Testis (tissue), 3 donors: ENCODE measurements around the gene TMEM114. TPM values are rescaled to one million over a fixed set of nuclear protein-coding genes. Genes with fewer than 3 reads are reported as not detected.

Experiments
- DNase-seq: peaks from one replicate; pipeline ENCODE4 v3.0.0-alpha.2; 2019
- H3K27ac ChIP-seq, 2 donors: fragments of 200-600 bp; sonication (generic); one replicate each; pipeline ENCODE4 v1.5.1; 2019
- H3K27me3 ChIP-seq: fragments of 200-600 bp; sonication (generic); one replicate; pipeline ENCODE4 v1.5.1; 2019
- H3K36me3 ChIP-seq: fragments of 200-600 bp; sonication (generic); one replicate; pipeline ENCODE4 v1.5.1; 2017; ENCODE audit warnings: low read depth; ENCODE audit errors: missing control alignments
- H3K4me1 ChIP-seq: fragments of 200-600 bp; sonication (generic); one replicate; pipeline ENCODE4 v1.5.1; 2019
- H3K4me3 ChIP-seq, 2 donors: fragments of 200-600 bp; sonication (generic); one replicate each; pipeline ENCODE4 v1.5.1; 2017 to 2019
- H3K9me3 ChIP-seq: fragments of 200-600 bp; sonication (generic); one replicate; pipeline ENCODE4 v1.5.1; 2017
- CTCF ChIP-seq, 3 experiments: fragments of 450-650 bp in 2 of 3; fragments of 200-600 bp in 1 of 3; sonication (generic) in 1 of 3; IDR thresholded peaks; one replicate each; pipeline ENCODE4 v1.5.1; 2016 to 2019; ENCODE audit warnings: antibody characterized with exemption in 3 of 3, mild to moderate bottlenecking in 2 of 3, moderate library complexity in 1 of 3
- POLR2A ChIP-seq: fragments of 450-650 bp; IDR thresholded peaks from one replicate; pipeline ENCODE4 v1.6.1; 2017; ENCODE audit warnings: antibody characterized with exemption, mild to moderate bottlenecking, moderate library complexity
- WGBS, 2 donors: methylation state at CpG; one replicate each; pipeline ENCODE4 v1.1.5; 2018; 5-methylcytosine and 5-hydroxymethylcytosine counted together
- intact Hi-C: fragments of 100-400 bp; cut with DNase I; formaldehyde crosslinking; loops from one replicate; pipeline ENCODE4 v1.15.1; 2023; ENCODE audit warnings: low total_unique reads
- polyA plus RNA-seq: library from polyadenylated mRNA; stranded (reverse); fragments of 350-450 nt; fragmentation: Illumina TruSeq; extraction: RNeasy Lipid Tissue Mini Kit (QIAGEN cat#74804); gene quantifications from one replicate; pipeline ENCODE4 v1.2.3, GENCODE V29; 2014; ENCODE audit warnings: low read depth, low replicate concordance; ENCODE audit not compliant: insufficient read depth
- total RNA-seq, 2 donors: library from RNA; depleted of rRNA; stranded (reverse); fragments of >200 nt; gene quantifications; one replicate each; pipeline ENCODE4 v1.2.3, GENCODE V29; 2016

Gene TMEM114
- total and polyA plus RNA-seq, 3 donors from 2014 or later, result not detected

GRCh38 chr16:8554881-8555280 is 35.4 kb downstream of the TMEM114 start:
- Histone ChIP-seq H3K4me3 (no peak overlapping the region), H3K9me3 (no peaks in the 10 kb centered on the region), H3K36me3 (no peaks in the 10 kb centered on the region), H3K4me1 (no peaks in the 10 kb centered on the region), H3K27ac (no peak overlapping the region), H3K27me3 (no peaks in the 10 kb centered on the region)
- TF ChIP-seq CTCF (IDR thresholded peaks at IDR 0.05), result no peak
- no peak for TF ChIP-seq POLR2A
- no peak for DNase-seq
- intact Hi-C loops, result no loop called here
- 79 to 86% methylated on average over 2 of the region's 2 CpGs for WGBS, 2 donors

GRCh38 chr16:8554022-8554421 is 36.3 kb downstream of the TMEM114 start:
- Histone ChIP-seq H3K36me3 (no peaks in the 10 kb centered on the region), H3K27ac (no peak overlapping the region), H3K27me3 (no peaks in the 10 kb centered on the region), H3K4me3 (no peak overlapping the region), H3K9me3 (no peaks in the 10 kb centered on the region), H3K4me1 (no peaks in the 10 kb centered on the region)
- no peak for DNase-seq
- 75 to 82% methylated on average over 4 of the region's 4 CpGs for WGBS, 2 donors
- TF ChIP-seq CTCF (IDR thresholded peaks at IDR 0.05) (no peak), POLR2A (no peak)
- intact Hi-C loops, result no loop called here

GRCh38 chr16:8552487-8553221 is 37.7 kb downstream of the TMEM114 start:
- 27 to 47% methylated on average over 11 of the region's 11 CpGs for WGBS, 2 donors
- H3K4me1 ChIP-seq, result no peaks in the 10 kb centered on the region
- H3K27ac ChIP-seq, result no peak overlapping the region
- no peak for DNase-seq
- no peak for TF ChIP-seq POLR2A
- no peak for TF ChIP-seq CTCF (IDR thresholded peaks at IDR 0.05)
- H3K27me3 ChIP-seq, result no peaks in the 10 kb centered on the region
- no peak overlapping the region for H3K4me3 ChIP-seq
- intact Hi-C loops, result no loop called here
- H3K9me3 ChIP-seq, result no peaks in the 10 kb centered on the region
- H3K36me3 ChIP-seq, result no peaks in the 10 kb centered on the region

GRCh38 chr16:8551388-8552332 is 38.7 kb downstream of the TMEM114 start:
- TF ChIP-seq POLR2A, result no peak
- TF ChIP-seq CTCF (IDR thresholded peaks at IDR 0.05), result no peak
- Histone ChIP-seq H3K4me1 (no peaks in the 10 kb centered on the region), H3K27ac (no peak overlapping the region), H3K27me3 (no peaks in the 10 kb centered on the region), H3K36me3 (no peaks in the 10 kb centered on the region), H3K4me3 (no peak overlapping the region), H3K9me3 (no peaks in the 10 kb centered on the region)
- intact Hi-C loops, result no loop called here
- no peak for DNase-seq
- WGBS, 2 donors, result 90 to 96% methylated on average over 3 of the region's 3 CpGs
